RWPE2 (cell line): ENCODE measurements around the gene EFCAB14.

ENCODE experiments used
- ATAC-seq: fragments of 200-7000 bp; cut with Tn5 transposase; 3 replicates; pipeline ENCODE4 v1.9.1; 2021; ENCODE audit warnings: low read depth
- DNase-seq: peaks from one replicate; pipeline ENCODE4 v3.0.0-alpha.2; 2020; ENCODE audit warnings: low spot score
- H3K27ac ChIP-seq: fragments of 450-650 bp; 2 replicates; pipeline ENCODE4 v1.5.1; 2017; ENCODE audit warnings: mild to moderate bottlenecking; ENCODE audit not compliant: poor library complexity, severe bottlenecking
- H3K27me3 ChIP-seq: fragments of 250-450 bp; sonication (Bioruptor Pico); 2 replicates; pipeline ENCODE4 v1.5.1; 2021; ENCODE audit warnings: mild to moderate bottlenecking, moderate library complexity; ENCODE audit not compliant: insufficient read depth, poor library complexity, severe bottlenecking
- H3K36me3 ChIP-seq: fragments of 250-450 bp; sonication (Bioruptor Pico); 2 replicates; pipeline ENCODE4 v1.5.1; 2020; ENCODE audit warnings: low read depth, mild to moderate bottlenecking, moderate library complexity
- H3K4me1 ChIP-seq: fragments of 250-450 bp; sonication (Bioruptor Pico); 2 replicates; pipeline ENCODE4 v1.5.1; 2021; ENCODE audit warnings: mild to moderate bottlenecking, moderate library complexity; ENCODE audit not compliant: insufficient read depth, poor library complexity, severe bottlenecking
- H3K4me3 ChIP-seq: fragments of 250-450 bp; sonication (Bioruptor Pico); 2 replicates; pipeline ENCODE4 v1.5.1; 2021; ENCODE audit warnings: mild to moderate bottlenecking, moderate library complexity; ENCODE audit not compliant: severe bottlenecking
- H3K9me3 ChIP-seq: fragments of 250-450 bp; sonication (Bioruptor Pico); 2 replicates; pipeline ENCODE4 v1.5.1; 2021; ENCODE audit warnings: mild to moderate bottlenecking, moderate library complexity; ENCODE audit not compliant: severe bottlenecking
- TF ChIP-seq, protein P1 (sequence below): fragments of 450-650 bp; IDR thresholded peaks from one replicate; pipeline ENCODE4 v1.5.1; 2017; ENCODE audit warnings: mild to moderate bottlenecking, moderate library complexity; ENCODE audit not compliant: poor library complexity, severe bottlenecking

EFCAB14 gene

GRCh38 chr1:46753985-46754384, 35.1 kb upstream of the EFCAB14 start:
- no peaks in the 10 kb centered on the region for H3K27me3 ChIP-seq
- peak overlapping the region; percentile 41 for H3K27ac ChIP-seq
- ATAC-seq, result no peak
- H3K4me3 ChIP-seq, result no peak overlapping the region
- TF ChIP-seq, protein P1, sequence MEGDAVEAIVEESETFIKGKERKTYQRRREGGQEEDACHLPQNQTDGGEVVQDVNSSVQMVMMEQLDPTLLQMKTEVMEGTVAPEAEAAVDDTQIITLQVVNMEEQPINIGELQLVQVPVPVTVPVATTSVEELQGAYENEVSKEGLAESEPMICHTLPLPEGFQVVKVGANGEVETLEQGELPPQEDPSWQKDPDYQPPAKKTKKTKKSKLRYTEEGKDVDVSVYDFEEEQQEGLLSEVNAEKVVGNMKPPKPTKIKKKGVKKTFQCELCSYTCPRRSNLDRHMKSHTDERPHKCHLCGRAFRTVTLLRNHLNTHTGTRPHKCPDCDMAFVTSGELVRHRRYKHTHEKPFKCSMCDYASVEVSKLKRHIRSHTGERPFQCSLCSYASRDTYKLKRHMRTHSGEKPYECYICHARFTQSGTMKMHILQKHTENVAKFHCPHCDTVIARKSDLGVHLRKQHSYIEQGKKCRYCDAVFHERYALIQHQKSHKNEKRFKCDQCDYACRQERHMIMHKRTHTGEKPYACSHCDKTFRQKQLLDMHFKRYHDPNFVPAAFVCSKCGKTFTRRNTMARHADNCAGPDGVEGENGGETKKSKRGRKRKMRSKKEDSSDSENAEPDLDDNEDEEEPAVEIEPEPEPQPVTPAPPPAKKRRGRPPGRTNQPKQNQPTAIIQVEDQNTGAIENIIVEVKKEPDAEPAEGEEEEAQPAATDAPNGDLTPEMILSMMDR, result no peak
- H3K36me3 ChIP-seq, result no peaks in the 10 kb centered on the region
- H3K4me1 ChIP-seq, result peaks cover 49% of the 10 kb centered on the region
- no peak for DNase-seq
- H3K9me3 ChIP-seq, result no peaks in the 10 kb centered on the region

GRCh38 chr1:46749921-46750404, 31.0 kb upstream of the EFCAB14 start:
- Histone ChIP-seq H3K4me1 (peaks cover 21% of the 10 kb centered on the region), H3K4me3 (no peak overlapping the region), H3K9me3 (no peaks in the 10 kb centered on the region), H3K27me3 (no peaks in the 10 kb centered on the region), H3K36me3 (no peaks in the 10 kb centered on the region), H3K27ac (peak overlapping the region; percentile 18)
- TF ChIP-seq, protein P1, result no peak
- ATAC-seq (0 out of 3 replicates have a peak, but pooled peaks have one; percentile 10), DNase-seq (no peak)

DNA sequence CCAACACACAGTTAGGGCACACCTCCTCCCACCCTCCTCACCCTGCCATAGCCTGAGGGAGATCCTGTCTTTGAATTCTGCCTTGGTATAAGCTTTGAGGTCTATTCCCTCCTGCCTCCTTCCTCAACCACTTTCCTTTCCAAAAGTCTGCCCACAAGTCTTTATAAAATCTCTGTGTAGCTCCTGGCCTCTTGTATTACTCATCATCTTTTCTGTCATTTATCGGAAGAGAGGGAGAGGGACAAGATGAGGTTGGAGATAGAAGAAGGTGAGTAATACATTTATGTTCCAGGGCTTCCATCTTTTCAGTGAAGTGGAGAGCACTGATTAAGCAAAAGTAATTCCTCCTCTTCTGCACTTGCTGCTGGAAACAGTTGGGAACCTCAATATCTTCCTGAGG, 30.5 kb upstream of the EFCAB14 start:
- Histone ChIP-seq H3K27ac (peak overlapping the region; percentile 18), H3K27me3 (no peaks in the 10 kb centered on the region), H3K4me3 (no peak overlapping the region), H3K36me3 (no peaks in the 10 kb centered on the region), H3K9me3 (no peaks in the 10 kb centered on the region), H3K4me1 (peaks cover 16% of the 10 kb centered on the region)
- no peak for DNase-seq
- no peak for ATAC-seq
- TF ChIP-seq, protein P1, result no peak

- Histone ChIP-seq H3K9me3 (no peaks in the 10 kb centered on the region), H3K4me3 (no peak overlapping the region), H3K27ac (no peak overlapping the region), H3K27me3 (no peaks in the 10 kb centered on the region), H3K36me3 (no peaks in the 10 kb centered on the region), H3K4me1 (peaks cover 13% of the 10 kb centered on the region)
- DNase-seq (no peak), ATAC-seq (peak; percentile 96)
- TF ChIP-seq, protein P1, result peak; percentile 80
Observed at GRCh38 chr1:46747683-46748288, 28.9 kb upstream of the EFCAB14 start.

- no peak overlapping the region for H3K4me3 ChIP-seq
- H3K27me3 ChIP-seq, result peaks cover 6% of the 10 kb centered on the region
- H3K4me1 ChIP-seq, result no peaks in the 10 kb centered on the region
- DNase-seq, result no peak
- no peak overlapping the region for H3K27ac ChIP-seq
- ATAC-seq, result no peak
- peaks cover 2% of the 10 kb centered on the region for H3K9me3 ChIP-seq
- TF ChIP-seq, protein P1, result no peak
- no peaks in the 10 kb centered on the region for H3K36me3 ChIP-seq
Observed at GRCh38 chr1:46742069-46742468, 23.2 kb upstream of the EFCAB14 start.
